Measurements from ENCODE around the gene MYO18A.
"Not testable (repeated sequence)": the region's sequence is repeated elsewhere in the genome, so short reads cannot be mapped to it uniquely, and the experiment has no call there.

Gene MYO18A

GRCh38 chr17:29090750-29091605, 89.2 kb downstream of the MYO18A start:
- DNase-seq (ENCODE audit: extremely low spot score): no peak
- TF ChIP-seq, protein P1, sequence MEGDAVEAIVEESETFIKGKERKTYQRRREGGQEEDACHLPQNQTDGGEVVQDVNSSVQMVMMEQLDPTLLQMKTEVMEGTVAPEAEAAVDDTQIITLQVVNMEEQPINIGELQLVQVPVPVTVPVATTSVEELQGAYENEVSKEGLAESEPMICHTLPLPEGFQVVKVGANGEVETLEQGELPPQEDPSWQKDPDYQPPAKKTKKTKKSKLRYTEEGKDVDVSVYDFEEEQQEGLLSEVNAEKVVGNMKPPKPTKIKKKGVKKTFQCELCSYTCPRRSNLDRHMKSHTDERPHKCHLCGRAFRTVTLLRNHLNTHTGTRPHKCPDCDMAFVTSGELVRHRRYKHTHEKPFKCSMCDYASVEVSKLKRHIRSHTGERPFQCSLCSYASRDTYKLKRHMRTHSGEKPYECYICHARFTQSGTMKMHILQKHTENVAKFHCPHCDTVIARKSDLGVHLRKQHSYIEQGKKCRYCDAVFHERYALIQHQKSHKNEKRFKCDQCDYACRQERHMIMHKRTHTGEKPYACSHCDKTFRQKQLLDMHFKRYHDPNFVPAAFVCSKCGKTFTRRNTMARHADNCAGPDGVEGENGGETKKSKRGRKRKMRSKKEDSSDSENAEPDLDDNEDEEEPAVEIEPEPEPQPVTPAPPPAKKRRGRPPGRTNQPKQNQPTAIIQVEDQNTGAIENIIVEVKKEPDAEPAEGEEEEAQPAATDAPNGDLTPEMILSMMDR (IDR thresholded peaks at IDR 0.05; ENCODE audit: control extremely low read depth, extremely low read depth, low read depth, missing control alignments): no peak
- POLR2A ChIA-PET: no interaction called here
- CTCF ChIA-PET: interaction anchor here (1.0 to 3.0 kb wide), 10 partner anchors 11 to 138 kb away, joined by 3 to 21 read pairs (median 4); partner anchors contain the start of gene MYO18A

DNA sequence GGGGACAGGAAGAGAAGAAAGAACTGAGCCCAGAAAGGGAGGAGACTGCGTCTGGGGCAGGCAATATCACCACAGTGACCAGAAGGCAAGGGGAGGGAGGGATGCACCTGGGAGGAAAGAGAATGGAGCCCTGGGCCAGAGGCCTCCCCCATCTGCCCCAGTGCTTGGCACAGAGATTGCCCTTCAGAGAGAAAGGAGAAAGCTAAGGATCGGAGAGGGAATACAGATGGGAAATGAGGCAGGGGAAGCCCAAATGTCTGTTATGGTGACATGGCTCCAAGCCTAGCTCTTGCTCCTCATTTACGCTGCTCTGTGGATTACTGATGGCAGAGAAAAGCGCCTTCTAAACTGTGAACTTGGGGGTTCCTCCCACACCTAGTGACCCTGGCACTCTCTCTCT, 90.1 kb downstream of the MYO18A start:
- TF ChIP-seq, protein P1 (IDR thresholded peaks at IDR 0.05; ENCODE audit: control extremely low read depth, extremely low read depth, low read depth, missing control alignments): no peak
- no peak for DNase-seq (ENCODE audit: extremely low spot score)
- POLR2A ChIA-PET: interaction anchor here (0.5 kb wide), 1 partner anchor 379 kb away, joined by 3 read pairs; the partner anchor contains the start of gene PROCA1
- CTCF ChIA-PET: interaction anchor here (0.7 to 2.3 kb wide), 7 partner anchors 10 to 137 kb away, joined by 3 to 5 read pairs (median 3); no protein-coding TSS in a partner anchor

GRCh38 chr17:29089601-29090044, 90.6 kb downstream of the MYO18A start:
- TF ChIP-seq, protein P1 (IDR thresholded peaks at IDR 0.05; ENCODE audit: control extremely low read depth, extremely low read depth, low read depth, missing control alignments): no peak
- POLR2A ChIA-PET: no interaction called here
- DNase-seq (ENCODE audit: extremely low spot score): no peak
- CTCF ChIA-PET: interaction anchor here (0.7 to 2.3 kb wide), 6 partner anchors 10 to 41 kb away, joined by 3 to 5 read pairs (median 3); no protein-coding TSS in a partner anchor

DNA sequence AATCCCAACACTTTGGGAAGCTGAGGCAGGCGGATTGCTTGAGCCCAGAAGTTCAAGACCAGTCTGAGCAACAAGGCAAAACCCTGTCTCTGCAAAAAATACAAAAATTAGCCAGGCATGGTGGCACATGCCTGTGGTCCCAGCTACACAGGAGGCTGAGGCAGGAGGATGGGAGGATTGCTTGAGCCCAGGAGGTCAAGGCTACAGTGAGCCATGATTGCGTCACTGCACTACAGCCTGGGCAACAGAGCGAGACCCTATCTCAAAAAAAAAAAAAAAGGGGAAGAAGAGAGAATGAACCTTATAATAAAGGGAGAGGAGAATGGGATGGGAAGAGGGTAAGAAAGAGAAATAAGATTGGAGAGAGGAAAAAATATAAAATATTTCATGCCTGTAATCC, 91.4 kb downstream of the MYO18A start:
- DNase-seq (ENCODE audit: extremely low spot score); CTCF ChIA-PET; POLR2A ChIA-PET: not testable (repeated sequence)

- no peak for DNase-seq (ENCODE audit: extremely low spot score)
- POLR2A ChIA-PET: no interaction called here
- CTCF ChIA-PET: interaction anchor here (1.5 to 1.9 kb wide), 2 partner anchors 11 to 37 kb away, joined by 4 to 5 read pairs; no protein-coding TSS in a partner anchor
- TF ChIP-seq, protein P1 (IDR thresholded peaks at IDR 0.05; ENCODE audit: control extremely low read depth, extremely low read depth, low read depth, missing control alignments): no peak
Observed at GRCh38 chr17:29086628-29087332, 93.4 kb downstream of the MYO18A start.

GRCh38 chr17:29085223-29085622, 95.0 kb downstream of the MYO18A start:
- ChIA-PET CTCF (interaction anchor here (1.2 kb wide), 1 partner anchor 120 kb away, joined by 3 read pairs; no protein-coding TSS in a partner anchor), POLR2A (no interaction called here)
- no peak for DNase-seq (ENCODE audit: extremely low spot score)
- TF ChIP-seq, protein P1 (IDR thresholded peaks at IDR 0.05; ENCODE audit: control extremely low read depth, extremely low read depth, low read depth, missing control alignments): no peak
